Immature natural killer cell (primary cell): ENCODE results near the gene SH3PXD2A. TPM values are rescaled to one million over a fixed set of nuclear protein-coding genes. Genes with fewer than 3 reads are reported as not detected.
A peak's percentile ranks its signal among the peaks of the same experiment; 100 is the strongest.

Experiments
- DNase-seq, 3 donors: peaks; one replicate each; pipeline ENCODE4 v3.0.0; 2022; ENCODE audit warnings: mixed read lengths in 1 of 3
- H3K27ac Mint-ChIP-seq, 6 donors: one replicate each; pipeline ENCODE4 v1.8.0; 2020; ENCODE audit warnings: mixed read lengths in 6 of 6, mild to moderate bottlenecking in 5 of 6, inconsistent platforms in 4 of 6, moderate library complexity in 3 of 6
- H3K27me3 Mint-ChIP-seq, 3 donors: one replicate each; pipeline ENCODE4 v1.8.0; 2020 to 2021; ENCODE audit warnings: low read depth in 3 of 3, mild to moderate bottlenecking in 3 of 3, mixed read lengths in 3 of 3, moderate library complexity in 3 of 3, inconsistent platforms in 1 of 3
- H3K36me3 Mint-ChIP-seq, 3 donors: one replicate each; pipeline ENCODE4 v1.8.0; 2020; ENCODE audit warnings: mixed read lengths in 3 of 3, inconsistent platforms in 2 of 3, mild to moderate bottlenecking in 2 of 3
- H3K4me1 Mint-ChIP-seq, 2 donors: one replicate each; pipeline ENCODE4 v1.8.0; 2020; ENCODE audit warnings: inconsistent platforms in 2 of 2, mild to moderate bottlenecking in 2 of 2, mixed read lengths in 2 of 2, moderate library complexity in 1 of 2
- H3K4me3 Mint-ChIP-seq, 5 donors: one replicate each; pipeline ENCODE4 v1.8.0; 2020; ENCODE audit warnings: mild to moderate bottlenecking in 5 of 5, mixed read lengths in 5 of 5, inconsistent platforms in 3 of 5, moderate library complexity in 3 of 5
- H3K9me3 Mint-ChIP-seq, 6 donors: one replicate each; pipeline ENCODE4 v1.8.0; 2020; ENCODE audit warnings: mild to moderate bottlenecking in 6 of 6, mixed read lengths in 6 of 6, inconsistent platforms in 4 of 6, moderate library complexity in 3 of 6
- polyA plus RNA-seq, 3 donors: library from polyadenylated mRNA; unstranded; fragments of 300-500 nt; fragmentation: Illumina TruSeq; gene quantifications; one replicate each; pipeline ENCODE4 v1.2.3, GENCODE V29; 2021

SH3PXD2A gene
- polyA plus RNA-seq = under 1 TPM in 2 of 3 donors, not detected in 1; 0.07 to 0.43 TPM

- no peak within 1 kb of the TSS for H3K27ac Mint-ChIP-seq
- no peak for DNase-seq
Observed at GRCh38 chr10:103855424-103855823, at the start of gene SH3PXD2A. Gene SH3PXD2A, minus strand, starts transcription at chr10:103855576. Its CDS starts 310 bp downstream, at chr10:103855266.

GRCh38 chr10:103901299-103901698 is 45.9 kb upstream of the SH3PXD2A start:
- H3K36me3 Mint-ChIP-seq = peaks cover 24 to 51% (median 35%) of the 10 kb centered on the region in 3 donors
- peaks cover 42 to 45% of the 10 kb centered on the region in 2 donors for H3K4me1 Mint-ChIP-seq
- H3K27ac Mint-ChIP-seq = peak overlapping the region; percentile 62 to 90 (median 77)
- DNase-seq = no peak
- H3K27me3 Mint-ChIP-seq = peaks cover 0 to 2% (median 0%) of the 10 kb centered on the region in 3 donors
- H3K9me3 Mint-ChIP-seq = no peaks in the 10 kb centered on the region
- H3K4me3 Mint-ChIP-seq = peak overlapping the region; percentile 48 to 73 (median 55)

More at GRCh38 chr10:103855424-103855823, at the start of gene SH3PXD2A:
- Mint-ChIP-seq H3K36me3 (peaks cover 3 to 11% (median 9%) of the 10 kb centered on the region in 3 donors), H3K4me3 (peak within 1 kb of the TSS; percentile 68 to 83 (median 80)), H3K27me3 (peaks cover 5 to 31% (median 18%) of the 10 kb centered on the region in 3 donors), H3K9me3 (peaks cover 0 to 2% (median 0%) of the 10 kb centered on the region in 6 donors), H3K4me1 (peaks cover 13 to 18% of the 10 kb centered on the region in 2 donors)

- H3K9me3 Mint-ChIP-seq = no peaks in the 10 kb centered on the region
- no peak for DNase-seq
- peak overlapping the region in 3 of 6 donors; percentile 7 to 24 (median 13) for H3K27ac Mint-ChIP-seq
- no peak overlapping the region for H3K4me3 Mint-ChIP-seq
- H3K27me3 Mint-ChIP-seq = peaks cover 0 to 2% (median 0%) of the 10 kb centered on the region in 3 donors
- peaks cover 34 to 57% (median 40%) of the 10 kb centered on the region in 3 donors for H3K36me3 Mint-ChIP-seq
- H3K4me1 Mint-ChIP-seq = peaks cover 45 to 48% of the 10 kb centered on the region in 2 donors
Observed at GRCh38 chr10:103899312-103899711, 43.9 kb upstream of the SH3PXD2A start.

GRCh38 chr10:103897241-103897774 is 41.9 kb upstream of the SH3PXD2A start:
- Mint-ChIP-seq H3K4me3 (no peak overlapping the region), H3K27me3 (peaks cover 0 to 2% (median 0%) of the 10 kb centered on the region in 3 donors), H3K27ac (peak overlapping the region in 1 of 6 donors; percentile 66), H3K36me3 (peaks cover 36 to 56% (median 37%) of the 10 kb centered on the region in 3 donors), H3K4me1 (peaks cover 55% of the 10 kb centered on the region in 2 donors), H3K9me3 (no peaks in the 10 kb centered on the region)
- no peak for DNase-seq

GRCh38 chr10:103896225-103896624 is 40.8 kb upstream of the SH3PXD2A start:
- Mint-ChIP-seq H3K36me3 (peaks cover 39 to 65% (median 44%) of the 10 kb centered on the region in 3 donors), H3K4me3 (no peak overlapping the region), H3K4me1 (peaks cover 44 to 46% of the 10 kb centered on the region in 2 donors), H3K9me3 (no peaks in the 10 kb centered on the region), H3K27me3 (peaks cover 0 to 2% (median 0%) of the 10 kb centered on the region in 3 donors), H3K27ac (peak overlapping the region; percentile 62 to 91 (median 86))
- no peak for DNase-seq

- peaks cover 38 to 40% of the 10 kb centered on the region in 2 donors for H3K4me1 Mint-ChIP-seq
Observed at GRCh38 chr10:103895411-103896186, 40.2 kb upstream of the SH3PXD2A start.

GRCh38 chr10:103894441-103894864 is 39.1 kb upstream of the SH3PXD2A start:
- DNase-seq = no peak
- H3K9me3 Mint-ChIP-seq = no peaks in the 10 kb centered on the region
- H3K4me3 Mint-ChIP-seq = peak overlapping the region; percentile 6 to 57 (median 41)
- H3K27me3 Mint-ChIP-seq = no peaks in the 10 kb centered on the region
- H3K4me1 Mint-ChIP-seq = peaks cover 33 to 37% of the 10 kb centered on the region in 2 donors
- peaks cover 41 to 62% (median 43%) of the 10 kb centered on the region in 3 donors for H3K36me3 Mint-ChIP-seq
- peak overlapping the region; percentile 72 to 95 (median 88) for H3K27ac Mint-ChIP-seq

More at GRCh38 chr10:103895411-103896186, 40.2 kb upstream of the SH3PXD2A start:
- H3K36me3 Mint-ChIP-seq = peaks cover 37 to 66% (median 49%) of the 10 kb centered on the region in 3 donors
- H3K4me3 Mint-ChIP-seq = peak overlapping the region in 1 of 5 donors; percentile 42
- H3K27ac Mint-ChIP-seq = peak overlapping the region; percentile 72 to 95 (median 88)
- no peak for DNase-seq
- H3K9me3 Mint-ChIP-seq = no peaks in the 10 kb centered on the region
- peaks cover 0 to 1% (median 0%) of the 10 kb centered on the region in 3 donors for H3K27me3 Mint-ChIP-seq

GRCh38 chr10:103893817-103894216 is 38.4 kb upstream of the SH3PXD2A start:
- no peak for DNase-seq
- peak overlapping the region in 3 of 5 donors; percentile 38 to 57 (median 41) for H3K4me3 Mint-ChIP-seq
- peak overlapping the region; percentile 72 to 95 (median 88) for H3K27ac Mint-ChIP-seq
- peaks cover 35 to 43% of the 10 kb centered on the region in 2 donors for H3K4me1 Mint-ChIP-seq
- peaks cover 41 to 67% (median 43%) of the 10 kb centered on the region in 3 donors for H3K36me3 Mint-ChIP-seq
- H3K9me3 Mint-ChIP-seq = no peaks in the 10 kb centered on the region
- H3K27me3 Mint-ChIP-seq = no peaks in the 10 kb centered on the region

- no peak overlapping the region for H3K4me3 Mint-ChIP-seq
- no peak for DNase-seq
- H3K27me3 Mint-ChIP-seq = no peaks in the 10 kb centered on the region
- H3K36me3 Mint-ChIP-seq = peaks cover 29 to 59% (median 36%) of the 10 kb centered on the region in 3 donors
- peak overlapping the region in 4 of 6 donors; percentile 4 to 28 (median 24) for H3K27ac Mint-ChIP-seq
- H3K9me3 Mint-ChIP-seq = no peaks in the 10 kb centered on the region
- H3K4me1 Mint-ChIP-seq = peaks cover 41 to 51% of the 10 kb centered on the region in 2 donors
Observed at GRCh38 chr10:103892181-103892580, 36.8 kb upstream of the SH3PXD2A start.

GRCh38 chr10:103890688-103891087 is 35.3 kb upstream of the SH3PXD2A start:
- no peaks in the 10 kb centered on the region for H3K27me3 Mint-ChIP-seq
- H3K9me3 Mint-ChIP-seq = no peaks in the 10 kb centered on the region
- H3K4me3 Mint-ChIP-seq = no peak overlapping the region
- DNase-seq = no peak
- peaks cover 35 to 46% of the 10 kb centered on the region in 2 donors for H3K4me1 Mint-ChIP-seq
- peaks cover 19 to 60% (median 28%) of the 10 kb centered on the region in 3 donors for H3K36me3 Mint-ChIP-seq
- H3K27ac Mint-ChIP-seq = peak overlapping the region in 2 of 6 donors; percentile 51 to 76

GRCh38 chr10:103890194-103890658 is 34.9 kb upstream of the SH3PXD2A start:
- no peak for DNase-seq
- peaks cover 30 to 41% of the 10 kb centered on the region in 2 donors for H3K4me1 Mint-ChIP-seq
- H3K4me3 Mint-ChIP-seq = no peak overlapping the region
- H3K36me3 Mint-ChIP-seq = peaks cover 16 to 57% (median 25%) of the 10 kb centered on the region in 3 donors
- H3K9me3 Mint-ChIP-seq = no peaks in the 10 kb centered on the region
- no peaks in the 10 kb centered on the region for H3K27me3 Mint-ChIP-seq
- peak overlapping the region in 5 of 6 donors; percentile 31 to 76 (median 51) for H3K27ac Mint-ChIP-seq

- Mint-ChIP-seq H3K36me3 (peaks cover 16 to 56% (median 25%) of the 10 kb centered on the region in 3 donors), H3K4me3 (no peak overlapping the region), H3K27ac (peak overlapping the region in 4 of 6 donors; percentile 11 to 76 (median 54)), H3K27me3 (no peaks in the 10 kb centered on the region), H3K9me3 (no peaks in the 10 kb centered on the region), H3K4me1 (peaks cover 20 to 31% of the 10 kb centered on the region in 2 donors)
- DNase-seq = no peak
Observed at GRCh38 chr10:103889121-103889720, 33.8 kb upstream of the SH3PXD2A start.
